HepG2 (cell line): ENCODE data around the gene SIX5. TPM values are rescaled to one million over a fixed set of nuclear protein-coding genes. Genes with fewer than 3 reads are reported as not detected.

Experiments
- CENPX ChIP-seq: sonication (generic); formaldehyde crosslinking; IDR thresholded peaks from 2 replicates; pipeline ENCODE4 v1.9.0; 2021; ENCODE audit warnings: mild to moderate bottlenecking, missing genetic modification reagents, moderate library complexity
- DPF2 ChIP-seq: sonication (generic); formaldehyde crosslinking; IDR thresholded peaks from 2 replicates; pipeline ENCODE4 v1.4.0; 2020; ENCODE audit warnings: mild to moderate bottlenecking, low read depth, missing genetic modification reagents, borderline replicate concordance
- FOXO1 ChIP-seq: sonication (generic); formaldehyde crosslinking; IDR thresholded peaks from 2 replicates; pipeline ENCODE4 v1.4.0; 2020; ENCODE audit warnings: missing genetic modification reagents
- GABPA ChIP-seq, 2 experiments: IDR thresholded peaks; 2 replicates each; pipeline ENCODE4 v1.6.1; 2011 to 2016; ENCODE audit warnings: low read depth in 2 of 2, low read length in 1 of 2, missing biosample characterization in 1 of 2, missing genetic modification characterization in 1 of 2
- GABPB1 ChIP-seq: IDR thresholded peaks from 2 replicates; pipeline ENCODE4 v1.6.1; 2016; ENCODE audit warnings: mild to moderate bottlenecking, missing genetic modification reagents, moderate library complexity, missing compliant biosample characterization
- GTF3A ChIP-seq: sonication (generic); formaldehyde crosslinking; conservative IDR thresholded peaks from 2 replicates; pipeline ENCODE4 v1.4.0; 2020; ENCODE audit warnings: mild to moderate bottlenecking, missing genetic modification reagents
- HMGA1 ChIP-seq: sonication (generic); formaldehyde crosslinking; conservative IDR thresholded peaks from 2 replicates; pipeline ENCODE4 v1.4.0; 2020; ENCODE audit warnings: missing genetic modification reagents
- PPARG ChIP-seq: conservative IDR thresholded peaks from 2 replicates; pipeline ENCODE4 v1.6.1; 2016; ENCODE audit warnings: missing biosample characterization, missing genetic modification reagents
- RELA ChIP-seq: sonication (generic); formaldehyde crosslinking; IDR thresholded peaks from 2 replicates; pipeline ENCODE4 v1.4.0; 2020; ENCODE audit warnings: missing genetic modification reagents
- ZNF142 ChIP-seq: sonication (generic); formaldehyde crosslinking; IDR thresholded peaks from 2 replicates; pipeline ENCODE4 v1.4.0; 2020; ENCODE audit warnings: missing genetic modification reagents
- ZNF367 ChIP-seq: sonication (generic); formaldehyde crosslinking; IDR thresholded peaks from 2 replicates; pipeline ENCODE4 v1.4.0; 2020; ENCODE audit warnings: missing genetic modification reagents, borderline replicate concordance
- ZNF407 ChIP-seq: sonication (generic); formaldehyde crosslinking; IDR thresholded peaks from one replicate; pipeline ENCODE4 v1.5.1; 2020; ENCODE audit warnings: mild to moderate bottlenecking, missing genetic modification reagents; ENCODE audit errors: not compliant biosample characterization
- ZNF44 ChIP-seq: sonication (generic); formaldehyde crosslinking; IDR thresholded peaks from 2 replicates; pipeline ENCODE4 v1.5.1; 2020; ENCODE audit warnings: mild to moderate bottlenecking, missing genetic modification reagents
- ZNF562 ChIP-seq: sonication (generic); formaldehyde crosslinking; IDR thresholded peaks from 2 replicates; pipeline ENCODE4 v1.8.0; 2022; ENCODE audit warnings: missing genetic modification reagents, borderline replicate concordance
- ZNF674 ChIP-seq: sonication (generic); formaldehyde crosslinking; IDR thresholded peaks from 2 replicates; pipeline ENCODE4 v1.5.0; 2020; ENCODE audit warnings: low read depth, mild to moderate bottlenecking, missing genetic modification reagents
- polyA plus RNA-seq, 8 experiments: library from polyadenylated mRNA; depleted of rRNA in 3 of 8; stranded (reverse) in 7 of 8; unstranded in 1 of 8; fragments of >200 nt; fragmentation: Illumina TruSeq in 4 of 8; extraction: Trizol in 4 of 8; gene quantifications; 2 replicates each; pipeline versions ENCODE4 v1.2.1 to v1.2.3, GENCODE V29; 2011 to 2016; ENCODE audit warnings: low read depth in 4 of 8, missing spikeins in 1 of 8, mixed read lengths in 1 of 8; ENCODE audit not compliant: insufficient read depth in 1 of 8
- total RNA-seq, 5 experiments: library from RNA; depleted of rRNA; stranded (reverse); fragments of >200 nt; fragmentation: Illumina TruSeq; extraction: Trizol; gene quantifications; 2 replicates each; pipeline ENCODE4 v1.2.3, GENCODE V29; 2016; ENCODE audit warnings: low read depth in 1 of 5

Gene SIX5
- total and polyA plus RNA-seq, 2 of the 13 experiments (the other 11 are each of a cell fraction or from before 2014, with no cell fraction given) = 7.7 to 10.5 TPM

GRCh38 chr19:45768984-45769782, at the start of gene SIX5 (continued):
- TF ChIP-seq ZNF407 (CRISPR knock-in tag) (no peak), GTF3A (CRISPR knock-in tag) (no peak), ZNF562 (CRISPR knock-in tag) (no peak), GABPB1 (CRISPR knock-in tag) (peak; percentile 90), ZNF44 (CRISPR knock-in tag) (no peak), CENPX (no peak), HMGA1 (no peak), ZNF142 (CRISPR knock-in tag) (0 out of 2 replicates have a peak, but pooled peaks have one; percentile 71), PPARG (CRISPR knock-in tag) (peak; percentile 49; the same call in 1 of the 2 replicates), FOXO1 (CRISPR knock-in tag) (no peak), DPF2 (CRISPR knock-in tag) (no peak), RELA (CRISPR knock-in tag) (peak; percentile 82; the same call in 1 of the 2 replicates), ZNF367 (CRISPR knock-in tag) (no peak), ZNF674 (no peak), GABPA (IDR thresholded peaks at IDR 0.05; ENCODE audit: low read depth, low read length) (no peak), GABPA (CRISPR knock-in tag; IDR thresholded peaks at IDR 0.05; ENCODE audit: low read depth) (peak; percentile 73)
